GM23338 (cell line): ENCODE results near the gene CKLF. TPM values are rescaled to one million over a fixed set of nuclear protein-coding genes. Genes with fewer than 3 reads are reported as not detected.

Experiments used
- ATAC-seq: fragments of 200-7000 bp; cut with Tn5 transposase; 3 replicates; pipeline ENCODE4 v1.9.1; 2020
- DNase-seq: peaks from one replicate; pipeline ENCODE4 v3.0.0-alpha.2; 2015; ENCODE audit warnings: low spot score
- H2AFZ ChIP-seq: fragments of 200-600 bp; sonication (generic); 2 replicates; pipeline ENCODE4 v1.8.0; 2016; ENCODE audit warnings: antibody characterized with exemption, mild to moderate bottlenecking, moderate library complexity
- H3F3A ChIP-seq: fragments of 200-600 bp; sonication (generic); replicated peaks from 2 replicates; pipeline ENCODE4 v1.8.0; 2017; ENCODE audit warnings: antibody characterized with exemption, mixed run types, low read depth
- H3K27ac ChIP-seq: fragments of 200-600 bp; sonication (generic); 2 replicates; pipeline ENCODE4 v1.6.1; 2016; ENCODE audit warnings: low read depth
- H3K27me3 ChIP-seq: fragments of 200-600 bp; sonication (generic); 2 replicates; pipeline ENCODE4 v1.8.0; 2016; ENCODE audit warnings: mild to moderate bottlenecking, mixed run types, moderate library complexity; ENCODE audit not compliant: insufficient read depth
- H3K36me3 ChIP-seq: fragments of 200-600 bp; sonication (generic); 2 replicates; pipeline ENCODE4 v1.8.0; 2016; ENCODE audit warnings: mild to moderate bottlenecking; ENCODE audit not compliant: insufficient read depth
- H3K4me1 ChIP-seq: fragments of 200-600 bp; sonication (generic); 2 replicates; pipeline ENCODE4 v1.8.0; 2016; ENCODE audit warnings: mild to moderate bottlenecking, moderate library complexity; ENCODE audit not compliant: insufficient read depth
- H3K4me2 ChIP-seq: fragments of 200-600 bp; sonication (generic); 2 replicates; pipeline ENCODE4 v1.7.1; 2017; ENCODE audit warnings: mixed run types
- H3K4me3 ChIP-seq: fragments of 200-600 bp; sonication (generic); 2 replicates; pipeline ENCODE4 v1.6.1; 2016; ENCODE audit warnings: mixed run types
- H3K79me2 ChIP-seq: fragments of 200-600 bp; sonication (generic); replicated peaks from 2 replicates; pipeline ENCODE4 v1.8.0; 2017; ENCODE audit warnings: mild to moderate bottlenecking; ENCODE audit not compliant: insufficient read depth
- H3K9me2 ChIP-seq: fragments of 200-600 bp; sonication (generic); 2 replicates; pipeline ENCODE4 v1.8.0; 2017; ENCODE audit not compliant: insufficient read depth
- H4K20me1 ChIP-seq: fragments of 200-600 bp; sonication (generic); replicated peaks from 2 replicates; pipeline ENCODE4 v1.8.0; 2017; ENCODE audit warnings: mild to moderate bottlenecking; ENCODE audit not compliant: insufficient read depth
- H3K27ac Mint-ChIP-seq: 2 replicates; pipeline ENCODE4 v1.8.0; 2020; ENCODE audit warnings: inconsistent platforms, mild to moderate bottlenecking, moderate library complexity, mixed read lengths
- H3K27me3 Mint-ChIP-seq: 3 replicates; pipeline ENCODE4 v1.8.0; 2022; ENCODE audit warnings: low read depth, mild to moderate bottlenecking, moderate library complexity, mixed read lengths, inconsistent platforms; ENCODE audit not compliant: insufficient read depth, poor library complexity
- H3K36me3 Mint-ChIP-seq: 3 replicates; pipeline ENCODE4 v1.8.0; 2021; ENCODE audit warnings: low read depth, mild to moderate bottlenecking, inconsistent platforms, moderate library complexity, mixed read lengths
- H3K4me1 Mint-ChIP-seq: 3 replicates; pipeline ENCODE4 v1.8.0; 2020; ENCODE audit warnings: mild to moderate bottlenecking, inconsistent platforms, mixed read lengths
- H3K4me3 Mint-ChIP-seq: 3 replicates; pipeline ENCODE4 v1.8.0; 2021; ENCODE audit warnings: moderate library complexity, mild to moderate bottlenecking, inconsistent platforms, mixed read lengths
- H3K9me3 Mint-ChIP-seq: 3 replicates; pipeline ENCODE4 v1.8.0; 2020; ENCODE audit warnings: moderate library complexity, mild to moderate bottlenecking, inconsistent platforms, mixed read lengths
- CREB1 ChIP-seq: fragments of 250-450 bp; sonication (Bioruptor Pico); IDR thresholded peaks from 2 replicates; pipeline ENCODE4 v1.5.0; 2020; ENCODE audit warnings: low read depth, mild to moderate bottlenecking, moderate library complexity
- EZH2 ChIP-seq: fragments of 200-600 bp; sonication (generic); IDR thresholded peaks from one replicate; pipeline ENCODE4 v1.8.0; 2017; ENCODE audit warnings: antibody characterized with exemption, mild to moderate bottlenecking, low read depth; ENCODE audit not compliant: unreplicated experiment
- EZH2phosphoT487 ChIP-seq: fragments of 200-600 bp; sonication (generic); IDR thresholded peaks from one replicate; pipeline ENCODE4 v1.8.1; 2018; ENCODE audit warnings: antibody characterized with exemption; ENCODE audit not compliant: unreplicated experiment
- JUNB ChIP-seq: IDR thresholded peaks from one replicate; pipeline ENCODE4 v1.6.1; 2016; ENCODE audit warnings: antibody characterized with exemption; ENCODE audit not compliant: unreplicated experiment
- NANOG ChIP-seq: IDR thresholded peaks from 2 replicates; pipeline ENCODE4 v1.6.1; 2016; ENCODE audit warnings: antibody characterized with exemption, borderline replicate concordance
- POLR2AphosphoS5 ChIP-seq: IDR thresholded peaks from 2 replicates; pipeline ENCODE4 v1.6.1; 2016; ENCODE audit warnings: antibody characterized with exemption, low read depth
- STAT1 ChIP-seq: IDR thresholded peaks from one replicate; pipeline ENCODE4 v1.6.1; 2016; ENCODE audit warnings: antibody characterized with exemption; ENCODE audit not compliant: unreplicated experiment
- ZNF114 ChIP-seq: fragments of 250-450 bp; sonication (Bioruptor Pico); IDR thresholded peaks from 2 replicates; pipeline ENCODE4 v1.5.0; 2020; ENCODE audit warnings: mild to moderate bottlenecking, moderate library complexity
- ZNF331 ChIP-seq: fragments of 250-450 bp; sonication (Bioruptor Pico); IDR thresholded peaks from 2 replicates; pipeline ENCODE4 v1.5.0; 2020; ENCODE audit warnings: low read depth, mild to moderate bottlenecking, moderate library complexity
- polyA plus RNA-seq: library from polyadenylated mRNA; unstranded; fragments of >200 nt; fragmentation: Nextera tagmentation; extraction: Ambion mirVana; gene quantifications from 2 replicates; pipeline ENCODE4 v1.2.1, GENCODE V29; 2016
- total RNA-seq: library from RNA; depleted of rRNA; stranded (reverse); fragments of >200 nt; shearing (Covaris generic); gene quantifications from 2 replicates; pipeline ENCODE4 v1.2.3, GENCODE V29; 2014
- TF ChIP-seq, protein P1 (sequence below): fragments of 250-450 bp; sonication (Bioruptor Pico); IDR thresholded peaks from 2 replicates; pipeline ENCODE4 v1.5.0; 2020; ENCODE audit warnings: mild to moderate bottlenecking, moderate library complexity
- TF ChIP-seq, protein P2 (sequence below): IDR thresholded peaks from 2 replicates; pipeline ENCODE4 v1.6.1; 2016; ENCODE audit warnings: antibody characterized with exemption
- TF ChIP-seq, protein P3 (sequence below): IDR thresholded peaks from one replicate; pipeline ENCODE4 v1.6.1; 2018; ENCODE audit warnings: antibody characterized with exemption; ENCODE audit not compliant: unreplicated experiment
- TF ChIP-seq, protein P4 (sequence below), 2 experiments: fragments of 200-600 bp in 1 of 2; sonication (generic) in 1 of 2; conservative IDR thresholded peaks; 2 replicates each; pipeline versions ENCODE4 v1.5.1 to v1.6.1; 2016 to 2017; ENCODE audit warnings: antibody characterized with exemption in 2 of 2, low read depth in 2 of 2, mild to moderate bottlenecking in 2 of 2, moderate library complexity in 1 of 2

CKLF gene
- total and polyA plus RNA-seq, 2 experiments from 2014 or later = 25.5 to 60.0 TPM

GRCh38 chr16:66591018-66591417 is 38.6 kb downstream of the CKLF start:
- DNase-seq (no peak), ATAC-seq (no peak)
- peaks cover 3% of the 10 kb centered on the region; the same call in 1 of the 2 replicates for H3K4me1 ChIP-seq
- H3K9me2 ChIP-seq = no peaks in the 10 kb centered on the region
- no peak overlapping the region for H3K4me3 Mint-ChIP-seq
- H3K36me3 Mint-ChIP-seq = no peaks in the 10 kb centered on the region
- TF ChIP-seq NANOG (no peak), CREB1 (CRISPR knock-in tag) (no peak), JUNB (no peak), POLR2AphosphoS5 (no peak), ZNF114 (CRISPR knock-in tag) (no peak), EZH2 (no peak), EZH2phosphoT487 (no peak), STAT1 (no peak), ZNF331 (no peak)
- TF ChIP-seq, protein P1, sequence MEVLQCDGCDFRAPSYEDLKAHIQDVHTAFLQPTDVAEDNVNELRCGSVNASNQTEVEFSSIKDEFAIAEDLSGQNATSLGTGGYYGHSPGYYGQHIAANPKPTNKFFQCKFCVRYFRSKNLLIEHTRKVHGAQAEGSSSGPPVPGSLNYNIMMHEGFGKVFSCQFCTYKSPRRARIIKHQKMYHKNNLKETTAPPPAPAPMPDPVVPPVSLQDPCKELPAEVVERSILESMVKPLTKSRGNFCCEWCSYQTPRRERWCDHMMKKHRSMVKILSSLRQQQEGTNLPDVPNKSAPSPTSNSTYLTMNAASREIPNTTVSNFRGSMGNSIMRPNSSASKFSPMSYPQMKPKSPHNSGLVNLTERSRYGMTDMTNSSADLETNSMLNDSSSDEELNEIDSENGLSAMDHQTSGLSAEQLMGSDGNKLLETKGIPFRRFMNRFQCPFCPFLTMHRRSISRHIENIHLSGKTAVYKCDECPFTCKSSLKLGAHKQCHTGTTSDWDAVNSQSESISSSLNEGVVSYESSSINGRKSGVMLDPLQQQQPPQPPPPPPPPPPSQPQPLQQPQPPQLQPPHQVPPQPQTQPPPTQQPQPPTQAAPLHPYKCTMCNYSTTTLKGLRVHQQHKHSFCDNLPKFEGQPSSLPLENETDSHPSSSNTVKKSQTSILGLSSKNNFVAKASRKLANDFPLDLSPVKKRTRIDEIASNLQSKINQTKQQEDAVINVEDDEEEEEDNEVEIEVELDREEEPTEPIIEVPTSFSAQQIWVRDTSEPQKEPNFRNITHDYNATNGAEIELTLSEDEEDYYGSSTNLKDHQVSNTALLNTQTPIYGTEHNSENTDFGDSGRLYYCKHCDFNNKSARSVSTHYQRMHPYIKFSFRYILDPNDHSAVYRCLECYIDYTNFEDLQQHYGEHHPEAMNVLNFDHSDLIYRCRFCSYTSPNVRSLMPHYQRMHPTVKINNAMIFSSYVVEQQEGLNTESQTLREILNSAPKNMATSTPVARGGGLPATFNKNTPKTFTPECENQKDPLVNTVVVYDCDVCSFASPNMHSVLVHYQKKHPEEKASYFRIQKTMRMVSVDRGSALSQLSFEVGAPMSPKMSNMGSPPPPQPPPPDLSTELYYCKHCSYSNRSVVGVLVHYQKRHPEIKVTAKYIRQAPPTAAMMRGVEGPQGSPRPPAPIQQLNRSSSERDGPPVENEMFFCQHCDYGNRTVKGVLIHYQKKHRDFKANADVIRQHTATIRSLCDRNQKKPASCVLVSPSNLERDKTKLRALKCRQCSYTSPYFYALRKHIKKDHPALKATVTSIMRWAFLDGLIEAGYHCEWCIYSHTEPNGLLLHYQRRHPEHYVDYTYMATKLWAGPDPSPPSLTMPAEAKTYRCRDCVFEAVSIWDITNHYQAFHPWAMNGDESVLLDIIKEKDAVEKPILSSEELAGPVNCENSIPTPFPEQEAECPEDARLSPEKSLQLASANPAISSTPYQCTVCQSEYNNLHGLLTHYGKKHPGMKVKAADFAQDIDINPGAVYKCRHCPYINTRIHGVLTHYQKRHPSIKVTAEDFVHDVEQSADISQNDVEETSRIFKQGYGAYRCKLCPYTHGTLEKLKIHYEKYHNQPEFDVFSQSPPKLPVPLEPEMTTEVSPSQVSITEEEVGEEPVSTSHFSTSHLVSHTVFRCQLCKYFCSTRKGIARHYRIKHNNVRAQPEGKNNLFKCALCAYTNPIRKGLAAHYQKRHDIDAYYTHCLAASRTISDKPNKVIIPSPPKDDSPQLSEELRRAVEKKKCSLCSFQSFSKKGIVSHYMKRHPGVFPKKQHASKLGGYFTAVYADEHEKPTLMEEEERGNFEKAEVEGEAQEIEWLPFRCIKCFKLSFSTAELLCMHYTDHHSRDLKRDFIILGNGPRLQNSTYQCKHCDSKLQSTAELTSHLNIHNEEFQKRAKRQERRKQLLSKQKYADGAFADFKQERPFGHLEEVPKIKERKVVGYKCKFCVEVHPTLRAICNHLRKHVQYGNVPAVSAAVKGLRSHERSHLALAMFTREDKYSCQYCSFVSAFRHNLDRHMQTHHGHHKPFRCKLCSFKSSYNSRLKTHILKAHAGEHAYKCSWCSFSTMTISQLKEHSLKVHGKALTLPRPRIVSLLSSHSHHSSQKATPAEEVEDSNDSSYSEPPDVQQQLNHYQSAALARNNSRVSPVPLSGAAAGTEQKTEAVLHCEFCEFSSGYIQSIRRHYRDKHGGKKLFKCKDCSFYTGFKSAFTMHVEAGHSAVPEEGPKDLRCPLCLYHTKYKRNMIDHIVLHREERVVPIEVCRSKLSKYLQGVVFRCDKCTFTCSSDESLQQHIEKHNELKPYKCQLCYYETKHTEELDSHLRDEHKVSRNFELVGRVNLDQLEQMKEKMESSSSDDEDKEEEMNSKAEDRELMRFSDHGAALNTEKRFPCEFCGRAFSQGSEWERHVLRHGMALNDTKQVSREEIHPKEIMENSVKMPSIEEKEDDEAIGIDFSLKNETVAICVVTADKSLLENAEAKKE (CRISPR knock-in tag) = no peak
- TF ChIP-seq, protein P2, sequence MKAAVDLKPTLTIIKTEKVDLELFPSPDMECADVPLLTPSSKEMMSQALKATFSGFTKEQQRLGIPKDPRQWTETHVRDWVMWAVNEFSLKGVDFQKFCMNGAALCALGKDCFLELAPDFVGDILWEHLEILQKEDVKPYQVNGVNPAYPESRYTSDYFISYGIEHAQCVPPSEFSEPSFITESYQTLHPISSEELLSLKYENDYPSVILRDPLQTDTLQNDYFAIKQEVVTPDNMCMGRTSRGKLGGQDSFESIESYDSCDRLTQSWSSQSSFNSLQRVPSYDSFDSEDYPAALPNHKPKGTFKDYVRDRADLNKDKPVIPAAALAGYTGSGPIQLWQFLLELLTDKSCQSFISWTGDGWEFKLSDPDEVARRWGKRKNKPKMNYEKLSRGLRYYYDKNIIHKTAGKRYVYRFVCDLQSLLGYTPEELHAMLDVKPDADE = no peak
- TF ChIP-seq, protein P3, sequence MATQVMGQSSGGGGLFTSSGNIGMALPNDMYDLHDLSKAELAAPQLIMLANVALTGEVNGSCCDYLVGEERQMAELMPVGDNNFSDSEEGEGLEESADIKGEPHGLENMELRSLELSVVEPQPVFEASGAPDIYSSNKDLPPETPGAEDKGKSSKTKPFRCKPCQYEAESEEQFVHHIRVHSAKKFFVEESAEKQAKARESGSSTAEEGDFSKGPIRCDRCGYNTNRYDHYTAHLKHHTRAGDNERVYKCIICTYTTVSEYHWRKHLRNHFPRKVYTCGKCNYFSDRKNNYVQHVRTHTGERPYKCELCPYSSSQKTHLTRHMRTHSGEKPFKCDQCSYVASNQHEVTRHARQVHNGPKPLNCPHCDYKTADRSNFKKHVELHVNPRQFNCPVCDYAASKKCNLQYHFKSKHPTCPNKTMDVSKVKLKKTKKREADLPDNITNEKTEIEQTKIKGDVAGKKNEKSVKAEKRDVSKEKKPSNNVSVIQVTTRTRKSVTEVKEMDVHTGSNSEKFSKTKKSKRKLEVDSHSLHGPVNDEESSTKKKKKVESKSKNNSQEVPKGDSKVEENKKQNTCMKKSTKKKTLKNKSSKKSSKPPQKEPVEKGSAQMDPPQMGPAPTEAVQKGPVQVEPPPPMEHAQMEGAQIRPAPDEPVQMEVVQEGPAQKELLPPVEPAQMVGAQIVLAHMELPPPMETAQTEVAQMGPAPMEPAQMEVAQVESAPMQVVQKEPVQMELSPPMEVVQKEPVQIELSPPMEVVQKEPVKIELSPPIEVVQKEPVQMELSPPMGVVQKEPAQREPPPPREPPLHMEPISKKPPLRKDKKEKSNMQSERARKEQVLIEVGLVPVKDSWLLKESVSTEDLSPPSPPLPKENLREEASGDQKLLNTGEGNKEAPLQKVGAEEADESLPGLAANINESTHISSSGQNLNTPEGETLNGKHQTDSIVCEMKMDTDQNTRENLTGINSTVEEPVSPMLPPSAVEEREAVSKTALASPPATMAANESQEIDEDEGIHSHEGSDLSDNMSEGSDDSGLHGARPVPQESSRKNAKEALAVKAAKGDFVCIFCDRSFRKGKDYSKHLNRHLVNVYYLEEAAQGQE = no peak
- TF ChIP-seq, protein P4, sequence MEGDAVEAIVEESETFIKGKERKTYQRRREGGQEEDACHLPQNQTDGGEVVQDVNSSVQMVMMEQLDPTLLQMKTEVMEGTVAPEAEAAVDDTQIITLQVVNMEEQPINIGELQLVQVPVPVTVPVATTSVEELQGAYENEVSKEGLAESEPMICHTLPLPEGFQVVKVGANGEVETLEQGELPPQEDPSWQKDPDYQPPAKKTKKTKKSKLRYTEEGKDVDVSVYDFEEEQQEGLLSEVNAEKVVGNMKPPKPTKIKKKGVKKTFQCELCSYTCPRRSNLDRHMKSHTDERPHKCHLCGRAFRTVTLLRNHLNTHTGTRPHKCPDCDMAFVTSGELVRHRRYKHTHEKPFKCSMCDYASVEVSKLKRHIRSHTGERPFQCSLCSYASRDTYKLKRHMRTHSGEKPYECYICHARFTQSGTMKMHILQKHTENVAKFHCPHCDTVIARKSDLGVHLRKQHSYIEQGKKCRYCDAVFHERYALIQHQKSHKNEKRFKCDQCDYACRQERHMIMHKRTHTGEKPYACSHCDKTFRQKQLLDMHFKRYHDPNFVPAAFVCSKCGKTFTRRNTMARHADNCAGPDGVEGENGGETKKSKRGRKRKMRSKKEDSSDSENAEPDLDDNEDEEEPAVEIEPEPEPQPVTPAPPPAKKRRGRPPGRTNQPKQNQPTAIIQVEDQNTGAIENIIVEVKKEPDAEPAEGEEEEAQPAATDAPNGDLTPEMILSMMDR (conservative IDR thresholded peaks at IDR 0.05; ENCODE audit: low read depth in 2 of 2) = no peak
- H3F3A ChIP-seq = no peaks in the 10 kb centered on the region
- H3K27me3 Mint-ChIP-seq = peaks cover 13% of the 10 kb centered on the region
- H3K4me3 ChIP-seq = no peak overlapping the region
- no peaks in the 10 kb centered on the region for H4K20me1 ChIP-seq
- no peaks in the 10 kb centered on the region for H3K9me3 Mint-ChIP-seq
- H3K4me1 Mint-ChIP-seq = peaks cover 19% of the 10 kb centered on the region
- H3K27ac Mint-ChIP-seq = no peak overlapping the region
- H3K79me2 ChIP-seq = no peaks in the 10 kb centered on the region
- H2AFZ ChIP-seq = no peak overlapping the region
- H3K4me2 ChIP-seq = no peak overlapping the region
- no peaks in the 10 kb centered on the region for H3K27me3 ChIP-seq
- no peaks in the 10 kb centered on the region for H3K36me3 ChIP-seq
- no peak overlapping the region for H3K27ac ChIP-seq
